Esophagus (tissue), 2 donors: ENCODE measurements around the gene IFT81. TPM values are rescaled to one million over a fixed set of nuclear protein-coding genes. Genes with fewer than 3 reads are reported as not detected.
"Not testable (repeated sequence)": the region's sequence is repeated elsewhere in the genome, so short reads cannot be mapped to it uniquely, and the experiment has no call there.

Experiments
- H3K27ac ChIP-seq, 2 donors: one replicate each; pipeline ENCODE4 v1.5.1; 2013; ENCODE audit warnings: low read depth in 2 of 2, mild to moderate bottlenecking in 2 of 2, inconsistent platforms in 1 of 2, low read length in 1 of 2, moderate library complexity in 1 of 2
- H3K27me3 ChIP-seq, 2 donors: one replicate each; pipeline ENCODE4 v1.6.1; 2013; ENCODE audit warnings: low read length in 2 of 2, control low read depth in 1 of 2, mild to moderate bottlenecking in 1 of 2; ENCODE audit not compliant: insufficient read depth in 2 of 2, control insufficient read depth in 1 of 2
- H3K36me3 ChIP-seq, 2 donors: one replicate each; pipeline ENCODE4 v1.6.1; 2013; ENCODE audit warnings: low read length in 1 of 2; ENCODE audit not compliant: control insufficient read depth in 2 of 2, insufficient read depth in 2 of 2
- H3K4me1 ChIP-seq, 2 donors: one replicate each; pipeline ENCODE4 v1.6.1; 2013; ENCODE audit warnings: low read length in 1 of 2; ENCODE audit not compliant: control insufficient read depth in 2 of 2, insufficient read depth in 2 of 2
- H3K4me3 ChIP-seq, 2 donors: one replicate each; pipeline ENCODE4 v1.5.1; 2013; ENCODE audit warnings: low read length in 2 of 2, mild to moderate bottlenecking in 2 of 2, low read depth in 1 of 2, moderate library complexity in 1 of 2
- H3K9me3 ChIP-seq, 2 donors: one replicate each; pipeline ENCODE4 v1.6.1; 2013; ENCODE audit warnings: mild to moderate bottlenecking in 2 of 2, low read depth in 1 of 2, low read length in 1 of 2, moderate library complexity in 1 of 2; ENCODE audit not compliant: control insufficient read depth in 2 of 2, insufficient read depth in 1 of 2
- WGBS, 2 donors: extraction: QIAGEN DNeasy Blood & Tissue Kit; methylation state at CpG; one replicate each; pipeline ENCODE4 v1.1.7; 2013; 5-methylcytosine and 5-hydroxymethylcytosine counted together
- polyA plus RNA-seq, 2 donors: library from polyadenylated mRNA; stranded (reverse); fragments of 200-250 nt; gene quantifications; one replicate each; pipeline ENCODE4 v1.2.3, GENCODE V29; 2013
- donor health status: healthy with polysubstance abuse.
- donor health status: Bipolar disorder and iron deficiency.

IFT81 gene
- polyA plus RNA-seq, 2 donors: 1.9 to 3.5 TPM

DNA sequence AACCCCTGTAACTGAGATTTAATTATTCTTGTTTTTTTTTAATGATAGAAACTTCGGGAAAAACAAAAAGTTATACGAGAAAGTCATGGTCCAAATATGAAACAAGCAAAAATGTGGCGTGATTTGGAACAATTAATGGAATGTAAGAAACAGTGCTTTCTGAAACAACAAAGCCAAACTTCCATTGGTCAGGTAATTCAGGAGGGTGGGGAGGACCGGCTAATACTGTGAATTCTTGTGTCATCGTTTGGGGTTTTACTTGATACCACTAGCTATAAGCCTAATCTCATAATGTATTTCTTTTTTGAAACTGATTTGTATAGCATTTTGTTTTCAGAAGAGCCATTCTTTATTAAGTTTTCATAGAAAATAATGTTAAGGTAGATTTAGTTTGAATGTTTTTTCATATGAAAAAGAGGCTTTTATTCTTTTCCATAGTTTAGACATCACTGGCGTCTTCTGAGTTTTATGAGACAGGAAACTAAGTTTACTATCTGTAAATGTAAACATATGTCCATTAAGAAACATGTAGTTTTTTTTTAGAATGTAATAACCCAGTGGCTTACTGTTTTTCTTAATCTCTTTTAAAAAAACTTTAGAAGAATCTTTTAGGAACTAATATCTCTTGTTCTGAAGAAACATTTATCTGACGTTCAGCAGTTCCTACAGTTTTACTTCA is 94.0 kb downstream of the IFT81 start:
- no peak overlapping the region for H3K27ac ChIP-seq
- no peak overlapping the region for H3K4me3 ChIP-seq
- no peaks in the 10 kb centered on the region for H3K36me3 ChIP-seq
- 77 to 84% methylated on average over 7 of the region's 7 CpGs for WGBS, 2 donors
- no peaks in the 10 kb centered on the region for H3K4me1 ChIP-seq
- no peaks in the 10 kb centered on the region for H3K9me3 ChIP-seq
- no peaks in the 10 kb centered on the region for H3K27me3 ChIP-seq

GRCh38 chr12:110222027-110222426 is 97.9 kb downstream of the IFT81 start:
- Histone ChIP-seq H3K9me3 (no peaks in the 10 kb centered on the region), H3K27ac (no peak overlapping the region), H3K36me3 (no peaks in the 10 kb centered on the region), H3K27me3 (no peaks in the 10 kb centered on the region), H3K4me1 (no peaks in the 10 kb centered on the region), H3K4me3 (no peak overlapping the region)

DNA sequence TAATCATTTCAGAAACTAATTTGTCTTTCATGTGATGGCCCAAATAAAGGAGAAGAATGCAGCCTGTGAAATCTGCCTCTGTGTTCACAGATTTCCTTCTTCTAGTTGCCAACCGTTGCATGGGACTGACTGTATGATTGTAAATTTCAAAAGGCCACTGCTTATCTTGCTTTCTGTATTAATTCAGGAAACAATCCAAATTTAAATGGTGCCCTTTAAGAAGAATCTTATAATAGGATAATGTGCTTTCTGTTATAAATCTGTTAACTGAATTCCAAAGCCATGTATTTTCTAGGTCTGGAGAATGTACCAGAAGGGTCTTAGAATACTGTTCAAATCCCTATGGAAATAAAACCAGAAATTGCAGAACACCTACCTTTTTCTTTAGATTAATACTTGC is 98.3 kb downstream of the IFT81 start:
- Histone ChIP-seq H3K4me1 (no peaks in the 10 kb centered on the region), H3K9me3 (no peaks in the 10 kb centered on the region), H3K36me3 (no peaks in the 10 kb centered on the region), H3K4me3 (no peak overlapping the region), H3K27me3 (no peaks in the 10 kb centered on the region), H3K27ac (no peak overlapping the region)
- WGBS, 2 donors: 50 to 62% methylated on average over 1 of the region's 1 CpG

DNA sequence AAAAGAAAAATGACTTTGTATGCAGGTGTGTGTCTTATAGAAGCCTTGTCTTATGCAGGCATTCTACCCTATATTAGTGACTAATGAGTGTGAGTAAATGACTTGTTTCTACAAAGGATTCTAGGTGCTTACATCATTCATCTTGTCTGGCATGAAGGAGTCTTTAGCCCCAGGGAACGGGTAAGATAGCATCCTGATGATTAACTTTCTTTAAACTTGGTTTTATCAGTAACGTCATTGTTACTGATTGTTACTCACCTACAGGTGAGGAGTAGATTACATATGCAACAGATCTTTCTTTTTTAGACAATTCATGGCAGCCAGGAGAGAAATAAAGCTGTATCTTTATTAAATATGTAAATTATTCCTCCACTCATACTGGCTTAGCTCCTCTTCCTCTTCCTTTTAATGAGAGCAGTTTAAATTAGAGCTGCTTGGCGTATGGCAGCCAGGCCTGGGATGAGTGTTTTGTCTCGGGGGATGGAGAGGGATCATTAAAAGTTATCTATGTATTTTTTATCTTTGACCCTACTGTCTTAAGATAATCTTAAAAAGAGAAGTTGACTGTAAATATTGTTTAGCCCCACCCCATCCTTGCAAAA is 99.7 kb downstream of the IFT81 start:
- H3K4me3 ChIP-seq: no peak overlapping the region
- H3K4me1 ChIP-seq: no peaks in the 10 kb centered on the region
- no peaks in the 10 kb centered on the region for H3K36me3 ChIP-seq
- H3K9me3 ChIP-seq: no peaks in the 10 kb centered on the region
- 31 to 42% methylated on average over 4 of the region's 4 CpGs for WGBS, 2 donors
- H3K27me3 ChIP-seq: no peaks in the 10 kb centered on the region
- peak overlapping the region; percentile 51 to 73 for H3K27ac ChIP-seq

GRCh38 chr12:110224379-110225304 is 100.5 kb downstream of the IFT81 start:
- no peak overlapping the region for H3K4me3 ChIP-seq
- no peaks in the 10 kb centered on the region for H3K9me3 ChIP-seq
- no peaks in the 10 kb centered on the region for H3K27me3 ChIP-seq
- peak overlapping the region; percentile 45 to 68 for H3K27ac ChIP-seq
- no peaks in the 10 kb centered on the region for H3K36me3 ChIP-seq
- WGBS, 2 donors: 27 to 39% methylated on average over 10 of the region's 10 CpGs
- H3K4me1 ChIP-seq: no peaks in the 10 kb centered on the region

GRCh38 chr12:110227138-110227537 is 103.0 kb downstream of the IFT81 start:
- H3K4me3 ChIP-seq: no peak overlapping the region
- no peaks in the 10 kb centered on the region for H3K27me3 ChIP-seq
- 89 to 98% methylated on average over 3 of the region's 3 CpGs for WGBS, 2 donors
- no peak overlapping the region for H3K27ac ChIP-seq
- no peaks in the 10 kb centered on the region for H3K4me1 ChIP-seq
- no peaks in the 10 kb centered on the region for H3K36me3 ChIP-seq
- no peaks in the 10 kb centered on the region for H3K9me3 ChIP-seq

DNA sequence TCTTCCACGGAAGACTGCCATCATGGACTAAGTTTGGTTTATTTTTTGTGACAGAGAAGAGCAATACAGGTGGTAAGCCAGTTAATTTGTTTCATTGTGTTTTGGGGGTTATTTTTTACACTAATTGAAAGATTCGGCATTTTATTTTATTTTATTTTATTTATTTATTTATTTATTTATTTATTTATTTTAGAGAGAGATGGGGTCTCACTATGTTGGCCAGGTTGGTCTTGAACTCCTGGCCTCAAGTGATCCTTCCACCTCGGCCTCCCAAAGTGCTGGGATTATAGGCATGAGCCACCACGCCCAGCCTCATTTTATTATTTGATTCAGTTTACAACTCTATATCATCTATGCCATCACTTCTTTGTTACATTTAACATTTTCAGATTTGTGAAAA is 104.2 kb downstream of the IFT81 start:
- H3K4me3 ChIP-seq, H3K27ac ChIP-seq, H3K27me3 ChIP-seq, H3K4me1 ChIP-seq, H3K36me3 ChIP-seq, H3K9me3 ChIP-seq: not testable (repeated sequence)
- 94 to 96% methylated on average over 4 of the region's 4 CpGs for WGBS, 2 donors

DNA sequence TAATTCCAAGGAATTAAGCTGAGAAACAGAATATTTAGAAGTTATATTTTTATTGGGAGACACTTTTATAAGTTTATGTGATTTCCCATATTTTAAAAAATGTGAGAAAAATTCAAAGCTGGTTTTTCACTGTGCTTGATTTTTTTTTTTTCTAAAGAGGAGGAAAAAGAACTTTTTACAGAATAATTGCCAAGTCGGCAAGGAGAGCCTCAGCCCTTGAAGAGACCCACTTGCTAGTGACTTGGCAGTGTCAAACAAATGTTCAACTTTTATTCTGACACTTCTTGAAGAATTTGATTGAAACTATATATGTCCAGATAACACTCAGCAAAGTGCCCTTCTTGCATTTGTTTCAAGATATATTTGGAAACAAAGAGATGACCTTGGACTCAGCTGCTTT is 104.6 kb downstream of the IFT81 start:
- WGBS, 2 donors: 70 to 80% methylated on average over 1 of the region's 1 CpG

DNA sequence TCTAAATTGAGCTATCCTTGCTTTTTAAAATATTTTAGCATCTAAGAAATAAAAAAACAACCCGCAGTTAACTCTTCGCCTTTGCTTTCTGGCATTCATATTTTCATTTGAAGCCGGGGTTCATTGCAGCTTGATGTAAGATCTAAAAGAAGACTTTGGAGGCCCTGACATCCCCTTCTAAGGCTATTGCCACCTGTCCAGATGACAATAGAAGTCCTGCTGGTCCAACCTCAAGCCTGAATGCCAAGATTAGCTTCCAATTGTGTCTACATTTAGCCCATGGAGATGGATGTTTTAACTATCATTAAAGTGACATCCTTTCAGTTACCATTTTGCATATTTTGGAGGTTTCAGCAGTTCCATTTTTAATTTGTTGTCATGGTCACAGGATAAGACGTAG is 105.3 kb downstream of the IFT81 start:
- Histone ChIP-seq H3K4me3 (no peak overlapping the region), H3K27me3 (no peaks in the 10 kb centered on the region), H3K27ac (no peak overlapping the region), H3K4me1 (no peaks in the 10 kb centered on the region), H3K36me3 (no peaks in the 10 kb centered on the region), H3K9me3 (no peaks in the 10 kb centered on the region)
- WGBS, 2 donors: 93 to 96% methylated on average over 4 of the region's 4 CpGs

More for the DNA sequence above, 104.6 kb downstream of the IFT81 start:
- H3K4me1 ChIP-seq: no peaks in the 10 kb centered on the region
- H3K27me3 ChIP-seq: no peaks in the 10 kb centered on the region
- no peak overlapping the region for H3K27ac ChIP-seq
- H3K9me3 ChIP-seq: no peaks in the 10 kb centered on the region
- H3K36me3 ChIP-seq: no peaks in the 10 kb centered on the region
- no peak overlapping the region for H3K4me3 ChIP-seq
